GM21528 (cell line): ENCODE results near the gene C15orf40.
"Not testable (repeated sequence)": the region's sequence is repeated elsewhere in the genome, so short reads cannot be mapped to it uniquely, and the experiment has no call there.

Experiments used
- ATAC-seq: cut with Tn5 transposase; IDR thresholded peaks from one replicate; pipeline ENCODE4 v1.9.1; 2021; ENCODE audit warnings: mild to moderate bottlenecking, moderate library complexity; ENCODE audit not compliant: unreplicated experiment, low FRiP score

C15orf40 gene

GRCh38 chr15:83011271-83012075, at the start of gene C15orf40:
Gene C15orf40, minus strand, starts transcription at chr15:83011639. Its CDS starts 32 bp downstream, at chr15:83011607.
- ATAC-seq: peak; percentile 86

GRCh38 chr15:83057696-83058376, 46.4 kb upstream of the C15orf40 start:
- no peak for ATAC-seq

DNA sequence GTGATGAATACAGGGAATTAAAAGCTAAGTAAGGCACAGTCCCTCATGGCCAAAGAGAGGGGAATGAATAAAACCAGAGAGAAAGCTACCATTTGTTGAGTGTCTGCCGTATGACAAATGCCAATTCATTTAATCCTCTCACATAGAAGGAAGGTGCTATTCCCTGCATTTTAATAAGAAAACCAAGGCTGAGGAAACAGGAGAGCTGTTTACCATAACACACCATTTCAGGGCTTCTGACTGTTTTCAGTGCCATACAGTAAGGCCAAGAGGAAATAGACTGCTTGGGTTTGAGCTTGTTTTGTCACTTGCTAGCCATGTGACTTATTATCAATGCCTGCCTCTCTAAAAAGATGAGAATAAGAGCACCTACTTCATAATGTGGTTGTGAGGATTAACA, 45.6 kb upstream of the C15orf40 start:
- ATAC-seq: no peak

- ATAC-seq: no peak
Observed at GRCh38 chr15:83053151-83053550, 41.7 kb upstream of the C15orf40 start.

DNA sequence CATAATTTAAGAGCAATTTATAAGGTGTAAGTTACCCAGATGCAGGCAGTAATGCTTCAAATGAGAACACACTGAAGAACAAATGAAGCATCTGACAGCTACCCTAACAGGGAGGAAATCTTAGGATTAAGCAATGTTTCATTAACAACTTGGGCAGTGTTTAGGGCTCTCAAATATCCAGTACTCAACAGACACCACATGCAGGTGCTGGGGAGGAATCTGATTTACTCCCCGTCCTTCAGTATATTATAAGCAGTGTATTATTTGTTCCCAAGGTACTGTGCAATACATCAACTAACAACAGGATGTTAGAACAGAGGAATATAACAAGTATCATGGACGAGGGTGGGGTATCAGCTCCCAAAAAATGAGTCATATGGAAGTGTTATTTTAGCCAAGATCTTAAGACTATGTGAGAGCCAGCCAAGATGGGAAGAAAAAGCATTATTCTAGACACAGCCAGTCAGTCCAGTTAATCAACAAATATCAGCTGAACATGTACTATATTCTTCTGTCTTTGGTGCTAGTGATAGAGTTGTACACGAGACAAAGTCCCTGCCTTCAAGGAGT, 35.2 kb upstream of the C15orf40 start:
- no peak for ATAC-seq

DNA sequence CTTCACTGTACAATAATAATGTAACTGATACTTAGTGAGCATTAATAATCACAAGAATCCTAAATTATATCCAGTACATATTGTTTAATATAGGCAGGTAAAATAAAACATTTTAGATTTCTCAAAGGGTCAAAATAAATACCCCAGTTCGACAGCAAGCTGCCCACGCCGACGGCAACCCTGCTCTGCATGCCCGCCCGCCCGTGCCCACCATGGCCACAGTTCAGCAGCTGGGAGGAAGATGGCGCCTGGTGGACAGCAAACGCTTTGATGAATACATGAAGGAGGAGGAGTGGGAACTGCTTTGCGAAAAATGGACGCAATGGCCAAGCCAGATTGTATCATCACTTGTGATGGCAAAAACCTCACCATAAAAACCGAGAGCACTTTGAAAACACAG, 32.7 kb upstream of the C15orf40 start:
- no peak for ATAC-seq

- no peak for ATAC-seq
Observed at GRCh38 chr15:83039206-83039605, 27.8 kb upstream of the C15orf40 start.

- no peak for ATAC-seq
Observed at GRCh38 chr15:83036253-83036652, 24.8 kb upstream of the C15orf40 start.

GRCh38 chr15:83031234-83031633, 19.8 kb upstream of the C15orf40 start:
- ATAC-seq: not testable (repeated sequence)

GRCh38 chr15:83030021-83030420, 18.6 kb upstream of the C15orf40 start:
- ATAC-seq: no peak

GRCh38 chr15:83018436-83018835, 7.0 kb upstream of the C15orf40 start:
- ATAC-seq: no peak

DNA sequence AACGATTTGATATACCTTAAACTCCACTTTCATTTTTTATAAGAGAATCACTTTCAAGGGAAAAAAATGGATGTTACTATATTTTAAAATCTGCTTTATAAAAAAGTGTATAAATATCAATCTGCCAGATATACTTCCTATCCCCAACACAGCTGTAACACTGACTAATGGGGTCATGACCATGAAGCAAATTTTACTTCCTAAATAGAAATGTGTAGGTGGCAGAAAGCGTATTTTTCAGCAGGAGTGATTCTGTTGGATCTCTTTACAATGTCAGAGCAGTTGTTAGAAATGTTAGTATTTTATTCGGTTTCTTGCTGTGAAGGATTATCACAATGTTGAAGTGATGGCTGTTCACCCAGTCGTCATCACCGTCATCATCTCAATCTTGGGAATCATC, 5.5 kb upstream of the C15orf40 start:
- no peak for ATAC-seq

GRCh38 chr15:83015361-83015760, 3.9 kb upstream of the C15orf40 start:
- no peak for ATAC-seq

- no peak for ATAC-seq
Observed at GRCh38 chr15:83014205-83014653, 2.8 kb upstream of the C15orf40 start.

DNA sequence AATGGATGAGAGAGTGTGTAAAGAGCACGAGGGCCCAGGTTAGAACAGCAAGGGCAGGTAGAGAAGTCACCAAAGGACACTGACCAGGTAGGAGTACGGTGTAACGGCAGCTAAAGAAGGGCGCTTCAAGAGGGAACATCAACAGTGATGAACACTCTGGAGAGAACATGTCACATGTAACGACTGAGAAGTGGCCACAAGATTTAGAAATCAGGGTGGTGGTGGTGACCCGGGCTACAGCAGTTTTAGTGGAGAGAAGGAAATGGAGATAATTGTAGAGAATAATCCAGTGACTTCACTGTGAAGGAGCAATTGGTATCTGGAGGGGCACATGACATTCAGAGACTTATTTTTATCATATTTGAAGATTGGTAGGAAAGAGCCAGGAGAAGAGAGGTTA, 1.2 kb upstream of the C15orf40 start:
- ATAC-seq: no peak

DNA sequence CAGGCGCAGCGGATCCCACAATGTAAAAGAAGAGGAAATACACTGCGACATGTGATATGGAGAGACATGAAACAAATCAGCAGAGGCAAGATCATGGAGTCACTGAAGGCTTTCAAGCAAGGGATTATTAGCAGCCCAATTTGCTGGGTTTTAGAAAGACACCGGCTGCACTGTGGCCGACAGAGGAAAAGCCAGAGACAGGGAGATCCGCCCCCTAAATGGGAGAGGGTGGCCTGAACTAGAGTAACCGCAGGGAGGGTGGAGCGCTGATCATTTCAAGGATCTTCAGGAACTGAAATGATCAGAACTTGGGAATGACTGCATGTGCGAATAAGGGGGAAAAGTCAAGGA, 612 bp upstream of the C15orf40 start:
- no peak for ATAC-seq

DNA sequence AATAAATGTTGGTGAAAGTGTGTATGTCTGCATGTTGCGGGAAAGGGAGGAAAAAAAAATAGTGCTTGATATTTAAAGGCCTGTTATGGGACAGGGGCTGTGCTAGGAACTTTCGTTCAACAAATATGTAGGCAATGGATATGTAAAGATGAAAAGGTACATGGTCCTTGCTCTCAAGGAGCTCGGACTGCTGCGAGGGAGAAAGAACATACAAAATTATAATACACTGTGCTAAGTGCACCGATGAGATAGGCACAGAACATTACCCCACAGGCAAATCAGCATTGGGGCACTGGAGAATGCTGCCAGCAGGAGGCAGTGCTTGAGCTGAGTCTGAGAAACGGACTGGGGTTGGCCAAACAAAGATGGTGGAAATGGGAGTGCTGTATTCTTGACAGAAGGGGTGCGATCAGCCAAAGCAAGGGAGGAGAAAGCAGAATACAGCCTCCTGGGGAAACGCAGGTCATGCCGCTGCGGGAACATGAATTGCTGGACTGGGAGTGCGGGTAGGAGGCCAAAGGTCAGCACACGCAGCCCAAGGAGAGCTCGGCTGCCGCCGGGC, 649 bp downstream of the C15orf40 start:
- ATAC-seq: peak; percentile 71

GRCh38 chr15:83000672-83001031, 10.8 kb downstream of the C15orf40 start:
- not testable (repeated sequence) for ATAC-seq

DNA sequence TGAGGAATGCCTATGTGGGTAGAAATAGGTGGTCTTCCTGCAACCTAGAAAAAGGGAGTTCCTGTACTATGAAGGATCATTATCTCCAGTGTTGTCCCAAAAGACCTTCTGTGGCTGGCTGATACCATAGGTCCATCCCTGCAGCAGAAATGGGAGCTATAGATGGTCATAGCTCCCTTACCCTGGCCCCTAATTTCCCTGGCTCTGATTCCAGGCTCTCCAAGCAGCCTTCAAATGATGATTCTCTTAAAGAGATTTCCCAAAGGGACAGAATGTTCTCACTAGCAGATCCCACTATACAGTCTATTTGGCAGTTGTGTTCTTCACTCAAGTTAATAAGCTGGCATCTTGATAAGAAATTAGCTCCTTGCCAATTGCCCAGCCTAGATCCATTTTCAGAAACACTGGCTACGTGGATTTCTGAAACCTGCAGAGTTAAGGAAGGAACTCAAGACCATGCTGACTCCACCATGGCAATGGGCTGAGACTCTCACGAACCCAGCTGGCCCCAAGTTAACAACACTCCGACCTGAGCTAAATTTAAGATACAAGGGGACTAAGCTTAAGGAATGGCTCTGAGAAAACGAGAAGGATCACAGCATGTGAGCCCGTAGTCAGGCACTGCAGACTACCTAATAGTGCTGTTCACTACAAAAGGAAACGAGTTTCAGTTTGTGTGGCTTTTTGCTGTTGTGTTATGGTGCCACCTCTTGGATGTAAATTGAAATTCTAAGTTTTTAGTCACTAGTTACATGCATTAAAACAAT, 11.4 kb downstream of the C15orf40 start:
- peak; percentile 71 for ATAC-seq

- ATAC-seq: no peak
Observed at GRCh38 chr15:82999426-82999825, 12.0 kb downstream of the C15orf40 start.

- ATAC-seq: no peak
Observed at GRCh38 chr15:82995938-82996337, 15.5 kb downstream of the C15orf40 start.
